Thymus (tissue), 11 donors: Measurements from ENCODE around the gene CCNA1. TPM values are rescaled to one million over a fixed set of nuclear protein-coding genes. Genes with fewer than 3 reads are reported as not detected.

ENCODE experiments used
- DNase-seq, 9 donors: peaks; one replicate each; pipeline ENCODE4 v3.0.0-alpha.2; 2013; ENCODE audit warnings: low spot score in 9 of 9, low read depth in 6 of 9, missing footprints in 1 of 9
- H3K27ac ChIP-seq, 2 donors: one replicate each; pipeline ENCODE4 v1.5.1; 2013; ENCODE audit warnings: control low read depth in 1 of 2, low read depth in 1 of 2, low read length in 1 of 2, mild to moderate bottlenecking in 1 of 2, moderate library complexity in 1 of 2
- H3K27me3 ChIP-seq, 2 donors: one replicate each; pipeline ENCODE4 v1.5.1; 2013; ENCODE audit warnings: low read length in 1 of 2; ENCODE audit not compliant: control insufficient read depth in 2 of 2, insufficient read depth in 1 of 2
- H3K36me3 ChIP-seq, 2 donors: one replicate each; pipeline ENCODE4 v1.5.1; 2013; ENCODE audit warnings: low read length in 1 of 2, mild to moderate bottlenecking in 1 of 2, moderate library complexity in 1 of 2; ENCODE audit not compliant: control insufficient read depth in 2 of 2, insufficient read depth in 2 of 2
- H3K4me1 ChIP-seq, 2 donors: one replicate each; pipeline ENCODE4 v1.5.1; 2013; ENCODE audit warnings: low read length in 2 of 2; ENCODE audit not compliant: control insufficient read depth in 2 of 2, insufficient read depth in 2 of 2
- H3K4me3 ChIP-seq, 2 donors: one replicate each; pipeline ENCODE4 v1.5.1; 2013; ENCODE audit warnings: low read length in 2 of 2, control low read depth in 1 of 2, mild to moderate bottlenecking in 1 of 2
- H3K9me3 ChIP-seq, 2 donors: one replicate each; pipeline ENCODE4 v1.5.1; 2013; ENCODE audit warnings: low read length in 1 of 2, mild to moderate bottlenecking in 1 of 2; ENCODE audit not compliant: control insufficient read depth in 2 of 2, insufficient read depth in 1 of 2
- WGBS: extraction: QIAGEN DNeasy Blood & Tissue Kit; methylation state at CpG from one replicate; pipeline ENCODE4 v1.1.7; 2013; 5-methylcytosine and 5-hydroxymethylcytosine counted together
- polyA plus RNA-seq: library from polyadenylated mRNA; stranded (reverse); fragments of 200-250 nt; gene quantifications from one replicate; pipeline ENCODE4 v1.2.3, GENCODE V29; 2013
- total RNA-seq: library from RNA; stranded (reverse); fragments of 120-200 nt; gene quantifications from one replicate; pipeline ENCODE4 v1.2.4, GENCODE V29; 2013
- donor health status: healthy.

The CCNA1 gene
- total and polyA plus RNA-seq, 2 donors = 1.2 to 3.4 TPM

DNA sequence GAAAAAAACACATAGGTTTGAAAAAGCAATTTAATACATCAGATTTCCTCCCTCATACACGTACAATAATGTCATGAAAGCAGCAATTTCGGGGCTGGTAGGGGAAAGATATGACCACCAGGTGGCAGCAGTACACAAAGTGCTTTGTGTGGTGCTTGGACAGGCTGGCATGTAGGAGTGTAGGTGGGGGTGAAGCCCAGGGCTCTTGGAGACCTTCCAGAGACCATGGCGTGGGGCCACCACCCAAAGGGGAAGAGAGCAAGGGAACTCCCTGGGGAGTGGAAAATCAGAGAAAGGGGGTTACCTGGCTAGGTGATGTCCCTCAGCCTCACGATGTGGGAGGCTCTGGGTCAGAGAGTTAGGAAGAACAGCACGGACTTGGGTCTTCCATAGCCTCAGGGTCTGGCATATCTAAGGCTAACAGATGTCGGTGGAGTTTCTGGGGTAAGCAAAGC, 11.8 kb upstream of the CCNA1 start:
- H3K36me3 ChIP-seq = no peaks in the 10 kb centered on the region
- no peaks in the 10 kb centered on the region for H3K4me1 ChIP-seq
- peak; percentile 30 to 78 (median 59) for DNase-seq
- WGBS = 44% methylated on average over 6 of the region's 6 CpGs
- H3K27ac ChIP-seq = no peak overlapping the region
- H3K9me3 ChIP-seq = no peaks in the 10 kb centered on the region
- no peaks in the 10 kb centered on the region for H3K27me3 ChIP-seq
- H3K4me3 ChIP-seq = no peak overlapping the region

DNA sequence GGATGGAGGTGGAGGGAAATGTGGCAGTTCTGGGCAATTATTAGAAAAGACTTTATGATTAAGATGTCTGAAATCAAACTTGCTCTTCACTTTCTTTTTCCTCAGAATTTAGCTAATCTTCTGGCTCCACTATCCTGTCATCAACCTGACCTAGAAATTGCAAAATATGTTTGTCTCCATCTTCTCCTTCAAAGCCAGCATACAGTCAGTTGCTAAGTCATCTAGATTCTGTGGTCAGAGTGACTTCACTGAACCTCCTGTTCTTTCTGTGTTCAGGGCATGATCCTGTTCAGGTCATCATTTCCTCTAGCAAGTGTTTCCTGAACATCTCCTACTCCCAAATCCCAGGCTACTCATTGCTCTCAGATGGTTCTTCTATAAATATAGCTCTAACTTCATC, 10.8 kb upstream of the CCNA1 start:
- Histone ChIP-seq H3K27me3 (no peaks in the 10 kb centered on the region), H3K9me3 (no peaks in the 10 kb centered on the region), H3K4me1 (no peaks in the 10 kb centered on the region)

DNA sequence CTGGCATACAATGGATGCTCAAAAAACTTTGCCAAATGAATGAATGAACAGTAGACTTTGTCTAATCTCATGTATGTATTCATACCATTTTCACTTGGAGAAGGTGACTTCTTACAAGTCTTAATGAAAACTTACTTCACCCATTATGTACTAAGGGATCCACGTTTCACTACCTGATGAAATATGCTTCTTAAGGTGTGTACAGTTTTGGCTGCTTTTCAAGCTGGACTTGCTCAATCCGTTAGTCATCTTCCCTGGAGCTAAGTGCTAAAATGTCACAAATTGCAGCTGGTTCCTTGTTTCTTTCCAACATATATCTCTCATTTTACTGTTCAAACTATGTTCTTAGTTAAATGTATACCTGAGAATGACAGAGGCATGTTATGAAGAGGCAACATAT, 4.2 kb upstream of the CCNA1 start:
- DNase-seq = no peak
- Histone ChIP-seq H3K27ac (no peak overlapping the region), H3K4me1 (peaks cover 0 to 3% of the 10 kb centered on the region in 2 donors), H3K9me3 (no peaks in the 10 kb centered on the region), H3K36me3 (no peaks in the 10 kb centered on the region), H3K4me3 (no peak overlapping the region), H3K27me3 (peaks cover 32 to 43% of the 10 kb centered on the region in 2 donors)
- 92% methylated on average over 2 of the region's 2 CpGs for WGBS

More for the DNA sequence above, 10.8 kb upstream of the CCNA1 start:
- H3K4me3 ChIP-seq = no peak overlapping the region
- H3K27ac ChIP-seq = no peak overlapping the region
- DNase-seq = no peak
- no peaks in the 10 kb centered on the region for H3K36me3 ChIP-seq

DNA sequence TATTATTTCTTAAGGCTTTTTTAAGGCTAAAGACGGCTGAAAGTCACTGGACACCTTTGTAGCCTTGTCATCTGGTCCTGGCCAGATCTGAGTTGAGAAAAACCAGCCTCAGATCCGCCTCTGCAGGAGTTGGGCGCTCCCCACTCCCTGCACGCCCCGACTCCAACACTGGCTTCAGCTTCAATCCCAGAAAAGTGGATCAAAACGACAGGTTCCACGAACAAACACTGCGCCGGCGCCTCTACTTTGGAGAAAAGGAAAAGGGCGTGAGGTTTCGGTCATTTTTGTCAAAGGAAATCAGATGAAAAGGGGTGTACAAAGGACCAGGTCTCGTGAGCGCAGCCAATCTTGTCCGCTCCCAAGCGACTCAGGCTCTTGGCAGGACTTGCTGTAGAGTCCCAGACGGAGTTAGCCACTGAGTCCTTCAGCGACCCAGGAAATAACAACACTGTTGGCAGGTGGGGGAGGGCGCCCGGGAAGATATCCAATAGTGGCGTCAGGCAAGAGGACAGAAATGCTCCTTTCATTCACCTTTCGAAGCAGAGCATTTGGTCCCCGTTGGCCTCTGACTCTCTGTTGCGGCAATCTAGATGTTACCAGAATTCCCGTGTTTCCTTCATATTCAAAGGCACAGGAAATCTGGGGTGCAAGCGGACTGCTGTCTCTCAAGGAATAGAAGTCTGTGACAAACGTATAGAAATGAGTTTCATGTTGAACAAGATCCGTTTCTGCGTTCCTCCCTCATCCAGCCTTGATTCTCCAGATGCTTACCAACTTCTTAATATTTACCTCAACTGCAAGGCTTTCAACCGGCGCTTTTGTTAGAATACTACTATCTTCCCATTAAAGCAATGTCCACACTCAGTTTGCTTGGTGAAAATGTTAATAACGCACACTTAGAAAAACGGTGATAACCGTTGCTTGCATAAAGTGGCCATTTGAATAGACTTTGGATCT, 1.8 kb upstream of the CCNA1 start:
- no peak overlapping the region for H3K4me3 ChIP-seq
- DNase-seq = no peak
- no peaks in the 10 kb centered on the region for H3K36me3 ChIP-seq
- no peaks in the 10 kb centered on the region for H3K9me3 ChIP-seq
- no peak overlapping the region for H3K27ac ChIP-seq
- peaks cover 0 to 3% of the 10 kb centered on the region in 2 donors for H3K4me1 ChIP-seq
- WGBS = 13% methylated on average over 34 of the region's 34 CpGs
- peaks cover 32 to 54% of the 10 kb centered on the region in 2 donors for H3K27me3 ChIP-seq

DNA sequence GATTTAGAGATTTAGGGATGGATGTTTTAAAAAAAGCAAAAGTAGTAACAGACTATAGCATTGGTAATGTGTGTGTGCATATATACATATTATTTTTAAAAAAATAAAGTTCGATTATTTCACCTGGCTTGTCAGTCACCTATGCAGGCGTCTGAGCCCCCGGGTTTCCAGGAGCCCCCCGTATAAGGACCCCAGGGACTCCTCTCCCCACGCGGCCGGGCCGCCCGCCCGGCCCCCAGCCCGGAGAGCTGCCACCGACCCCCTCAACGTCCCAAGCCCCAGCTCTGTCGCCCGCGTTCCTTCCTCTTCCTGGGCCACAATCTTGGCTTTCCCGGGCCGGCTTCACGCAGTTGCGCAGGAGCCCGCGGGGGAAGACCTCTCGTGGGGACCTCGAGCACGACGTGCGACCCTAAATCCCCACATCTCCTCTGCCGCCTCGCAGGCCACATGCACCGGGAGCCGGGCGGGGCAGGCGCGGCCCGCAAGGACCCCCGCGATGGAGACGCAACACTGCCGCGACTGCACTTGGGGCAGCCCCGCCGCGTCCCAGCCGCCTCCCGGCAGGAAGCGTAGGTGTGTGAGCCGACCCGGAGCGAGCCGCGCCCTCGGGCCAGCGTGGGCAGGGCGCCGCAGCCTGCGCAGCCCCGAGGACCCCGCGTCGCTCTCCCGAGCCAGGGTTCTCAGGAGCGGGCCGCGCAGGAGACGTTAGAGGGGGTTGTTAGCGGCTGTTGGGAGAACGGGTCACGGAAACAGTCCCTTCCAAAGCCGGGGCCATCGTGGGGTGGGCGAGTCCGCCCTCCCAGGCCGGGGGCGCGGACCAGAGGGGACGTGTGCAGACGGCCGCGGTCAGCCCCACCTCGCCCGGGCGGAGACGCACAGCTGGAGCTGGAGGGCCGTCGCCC, 840 bp upstream of the CCNA1 start:
- DNase-seq = no peak
- peaks cover 32 to 54% of the 10 kb centered on the region in 2 donors for H3K27me3 ChIP-seq
- under 1% methylated on average over 85 of the region's 85 CpGs for WGBS

DNA sequence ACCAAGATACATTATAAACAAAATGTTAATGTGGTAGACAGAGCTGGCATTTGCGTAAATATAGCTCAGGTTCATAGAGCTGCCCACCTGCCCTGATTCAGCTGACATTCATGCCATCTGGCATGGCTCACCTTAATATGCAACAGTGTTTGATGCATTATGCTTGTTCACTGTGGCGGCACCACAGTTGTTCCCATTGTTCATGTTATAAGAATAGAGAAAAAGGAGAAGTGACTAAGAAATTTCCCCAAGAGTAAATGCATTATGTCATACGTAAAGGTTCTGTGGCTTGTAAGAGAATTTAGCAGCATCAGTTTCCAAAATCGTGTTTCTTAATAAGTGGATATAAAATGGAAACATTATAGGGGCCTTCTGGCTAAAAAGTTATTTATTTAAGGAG, 4.5 kb downstream of the CCNA1 start:
- Histone ChIP-seq H3K4me1 (no peaks in the 10 kb centered on the region), H3K36me3 (no peaks in the 10 kb centered on the region), H3K9me3 (no peaks in the 10 kb centered on the region), H3K27me3 (peaks cover 12 to 24% of the 10 kb centered on the region in 2 donors), H3K4me3 (no peak overlapping the region), H3K27ac (no peak overlapping the region)
- no peak for DNase-seq
- WGBS = 54% methylated on average over 4 of the region's 4 CpGs

More for the DNA sequence above, 840 bp upstream of the CCNA1 start:
- Histone ChIP-seq H3K27ac (no peak overlapping the region), H3K36me3 (no peaks in the 10 kb centered on the region), H3K9me3 (no peaks in the 10 kb centered on the region), H3K4me1 (peaks cover 0 to 3% of the 10 kb centered on the region in 2 donors), H3K4me3 (peak overlapping the region in 1 of 2 donors; percentile 45)

DNA sequence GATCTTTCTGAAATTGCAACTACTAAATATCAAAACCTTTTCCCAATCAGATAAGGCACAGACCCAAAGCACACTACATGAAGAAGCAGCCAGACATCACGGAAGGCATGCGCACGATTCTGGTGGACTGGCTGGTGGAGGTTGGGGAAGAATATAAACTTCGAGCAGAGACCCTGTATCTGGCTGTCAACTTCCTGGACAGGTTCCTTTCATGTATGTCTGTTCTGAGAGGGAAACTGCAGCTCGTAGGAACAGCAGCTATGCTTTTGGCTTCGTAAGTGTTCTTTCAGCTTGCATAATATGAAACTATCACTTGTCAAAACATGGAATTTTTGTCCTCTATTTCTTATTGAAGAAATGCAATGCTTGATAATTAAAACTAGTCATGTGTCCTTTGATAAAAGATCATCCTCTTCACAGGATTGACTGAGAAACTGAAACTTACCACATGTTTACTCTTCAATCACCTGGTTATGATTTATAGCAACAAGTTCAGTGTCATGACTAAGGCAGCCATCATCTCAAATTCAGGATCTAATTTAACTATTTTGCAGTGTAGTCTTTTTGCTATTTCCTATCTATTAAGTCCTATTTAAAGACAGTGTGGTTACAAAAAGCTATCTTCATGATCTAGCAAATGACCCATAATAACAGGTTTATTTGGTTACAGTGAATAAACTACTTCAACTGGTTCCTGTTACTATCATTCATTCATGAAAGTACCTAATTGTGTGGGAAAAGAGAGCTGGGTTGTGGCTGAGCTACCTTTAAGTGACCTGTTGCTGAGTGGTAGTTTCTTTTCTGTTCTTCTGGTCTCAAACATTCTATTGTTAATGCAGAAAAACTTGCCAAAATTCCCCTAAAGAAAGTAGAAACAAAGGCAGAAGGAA, 6.5 kb downstream of the CCNA1 start:
- Histone ChIP-seq H3K27ac (no peak overlapping the region), H3K36me3 (no peaks in the 10 kb centered on the region), H3K4me1 (no peaks in the 10 kb centered on the region), H3K9me3 (no peaks in the 10 kb centered on the region), H3K4me3 (no peak overlapping the region), H3K27me3 (peaks cover 0 to 6% of the 10 kb centered on the region in 2 donors)
- DNase-seq = peak in 2 of 9 donors; percentile 14 to 34
- WGBS = 56% methylated on average over 6 of the region's 6 CpGs

DNA sequence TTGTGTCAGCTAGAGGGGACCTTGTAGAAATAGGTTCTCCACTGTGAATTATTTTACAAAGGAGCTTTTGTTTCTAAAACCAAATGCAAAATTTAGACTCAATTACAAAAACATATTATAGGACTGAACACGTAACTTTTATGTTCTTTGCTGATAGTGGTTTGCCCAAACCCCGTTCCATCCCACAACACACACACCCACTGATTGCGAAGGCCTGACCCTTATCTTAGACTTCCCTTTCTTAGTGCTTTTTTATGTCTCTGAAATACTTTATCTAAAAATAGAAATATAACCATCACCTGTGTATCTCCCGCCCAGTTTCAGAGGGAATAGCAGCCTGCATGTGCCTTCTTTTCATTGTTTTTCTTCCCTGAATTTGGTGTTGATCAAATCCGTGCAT, 13.0 kb downstream of the CCNA1 start:
- no peak for DNase-seq
- Histone ChIP-seq H3K27me3 (no peaks in the 10 kb centered on the region), H3K9me3 (no peaks in the 10 kb centered on the region), H3K27ac (no peak overlapping the region), H3K4me1 (no peaks in the 10 kb centered on the region), H3K36me3 (no peaks in the 10 kb centered on the region), H3K4me3 (no peak overlapping the region)
- 36% methylated on average over 5 of the region's 5 CpGs for WGBS
